K562 (cell line): ENCODE measurements around the gene CFAP58. TPM values are rescaled to one million over a fixed set of nuclear protein-coding genes. Genes with fewer than 3 reads are reported as not detected.

Experiments used
- NR0B1 ChIP-seq: fragments of 450-650 bp; IDR thresholded peaks from one replicate; pipeline ENCODE4 v1.6.1; 2018; ENCODE audit warnings: mild to moderate bottlenecking, moderate library complexity; ENCODE audit not compliant: partially characterized antibody
- PML ChIP-seq: IDR thresholded peaks from 2 replicates; pipeline ENCODE4 v1.6.1; 2012; ENCODE audit warnings: low read length, inconsistent platforms
- SRF ChIP-seq, 2 experiments: fragments of 250-450, 450-650 bp in 1 of 2; sonication (Bioruptor Pico) in 1 of 2; sonication (generic) in 1 of 2; formaldehyde crosslinking; IDR thresholded peaks; 2 replicates each; pipeline versions ENCODE4 v1.5.0 to v1.5.1; 2020 to 2022; ENCODE audit warnings: mild to moderate bottlenecking in 1 of 2, missing genetic modification reagents in 1 of 2
- ZBTB40 ChIP-seq, 2 experiments: fragments of 450-650 bp in 1 of 2; sonication (generic) in 1 of 2; formaldehyde crosslinking in 1 of 2; IDR thresholded peaks; 2 replicates each; pipeline versions ENCODE4 v1.7.1 to v1.9.0; 2016 to 2022; ENCODE audit warnings: inconsistent platforms in 1 of 2, mild to moderate bottlenecking in 1 of 2, missing genetic modification reagents in 1 of 2
- ZBTB7A ChIP-seq: IDR thresholded peaks from 2 replicates; pipeline ENCODE4 v1.6.1; 2011; ENCODE audit warnings: low read depth, mild to moderate bottlenecking, low read length, moderate library complexity, borderline replicate concordance; ENCODE audit not compliant: control insufficient read depth
- polyA plus RNA-seq, 8 experiments: library from polyadenylated mRNA; depleted of rRNA in 4 of 8; stranded (reverse) in 5 of 8; unstranded in 3 of 8; fragments of >200 nt; fragmentation: Nextera tagmentation in 2 of 8; fragmentation: Illumina TruSeq in 1 of 8; extraction: Ambion mirVana in 2 of 8; extraction: Trizol in 1 of 8; gene quantifications; 2 replicates each; pipeline versions ENCODE4 v1.2.1 to v1.2.3, GENCODE V29; 2011 to 2014; ENCODE audit warnings: inconsistent platforms in 1 of 8, missing spikeins in 1 of 8
- total RNA-seq, 7 experiments: library from RNA; depleted of rRNA in 6 of 7; stranded (reverse); fragments of >200 nt in 6 of 7; fragmentation: Illumina TruSeq in 2 of 7; extraction: Trizol in 2 of 7; gene quantifications; 2 replicates each; pipeline versions ENCODE4 v1.2.1 to v1.2.3, GENCODE V29; 2011 to 2021; ENCODE audit warnings: low replicate concordance in 1 of 7
- TF ChIP-seq, protein P1 (sequence below): sonication (generic); formaldehyde crosslinking; IDR thresholded peaks from 2 replicates; pipeline ENCODE4 v1.8.0; 2023; ENCODE audit warnings: missing genetic modification reagents, mild to moderate bottlenecking, borderline replicate concordance
- TF ChIP-seq, protein P2 (sequence below): sonication (generic); formaldehyde crosslinking; IDR thresholded peaks from 2 replicates; pipeline ENCODE4 v1.8.1; 2022; ENCODE audit warnings: missing genetic modification reagents

The CFAP58 gene
- total and polyA plus RNA-seq, 9 of the 15 experiments (the other 6 are each of a cell fraction or from before 2014, with no cell fraction given) = 0.08 to 2.0 (median 0.71) TPM

- TF ChIP-seq ZBTB40 (IDR thresholded peaks at IDR 0.05) (no peak), ZBTB40 (CRISPR knock-in tag; IDR thresholded peaks at IDR 0.05) (no peak), PML (no peak), SRF (CRISPR knock-in tag; IDR thresholded peaks at IDR 0.05) (no peak), ZBTB7A (no peak), NR0B1 (no peak)
- TF ChIP-seq, protein P1, sequence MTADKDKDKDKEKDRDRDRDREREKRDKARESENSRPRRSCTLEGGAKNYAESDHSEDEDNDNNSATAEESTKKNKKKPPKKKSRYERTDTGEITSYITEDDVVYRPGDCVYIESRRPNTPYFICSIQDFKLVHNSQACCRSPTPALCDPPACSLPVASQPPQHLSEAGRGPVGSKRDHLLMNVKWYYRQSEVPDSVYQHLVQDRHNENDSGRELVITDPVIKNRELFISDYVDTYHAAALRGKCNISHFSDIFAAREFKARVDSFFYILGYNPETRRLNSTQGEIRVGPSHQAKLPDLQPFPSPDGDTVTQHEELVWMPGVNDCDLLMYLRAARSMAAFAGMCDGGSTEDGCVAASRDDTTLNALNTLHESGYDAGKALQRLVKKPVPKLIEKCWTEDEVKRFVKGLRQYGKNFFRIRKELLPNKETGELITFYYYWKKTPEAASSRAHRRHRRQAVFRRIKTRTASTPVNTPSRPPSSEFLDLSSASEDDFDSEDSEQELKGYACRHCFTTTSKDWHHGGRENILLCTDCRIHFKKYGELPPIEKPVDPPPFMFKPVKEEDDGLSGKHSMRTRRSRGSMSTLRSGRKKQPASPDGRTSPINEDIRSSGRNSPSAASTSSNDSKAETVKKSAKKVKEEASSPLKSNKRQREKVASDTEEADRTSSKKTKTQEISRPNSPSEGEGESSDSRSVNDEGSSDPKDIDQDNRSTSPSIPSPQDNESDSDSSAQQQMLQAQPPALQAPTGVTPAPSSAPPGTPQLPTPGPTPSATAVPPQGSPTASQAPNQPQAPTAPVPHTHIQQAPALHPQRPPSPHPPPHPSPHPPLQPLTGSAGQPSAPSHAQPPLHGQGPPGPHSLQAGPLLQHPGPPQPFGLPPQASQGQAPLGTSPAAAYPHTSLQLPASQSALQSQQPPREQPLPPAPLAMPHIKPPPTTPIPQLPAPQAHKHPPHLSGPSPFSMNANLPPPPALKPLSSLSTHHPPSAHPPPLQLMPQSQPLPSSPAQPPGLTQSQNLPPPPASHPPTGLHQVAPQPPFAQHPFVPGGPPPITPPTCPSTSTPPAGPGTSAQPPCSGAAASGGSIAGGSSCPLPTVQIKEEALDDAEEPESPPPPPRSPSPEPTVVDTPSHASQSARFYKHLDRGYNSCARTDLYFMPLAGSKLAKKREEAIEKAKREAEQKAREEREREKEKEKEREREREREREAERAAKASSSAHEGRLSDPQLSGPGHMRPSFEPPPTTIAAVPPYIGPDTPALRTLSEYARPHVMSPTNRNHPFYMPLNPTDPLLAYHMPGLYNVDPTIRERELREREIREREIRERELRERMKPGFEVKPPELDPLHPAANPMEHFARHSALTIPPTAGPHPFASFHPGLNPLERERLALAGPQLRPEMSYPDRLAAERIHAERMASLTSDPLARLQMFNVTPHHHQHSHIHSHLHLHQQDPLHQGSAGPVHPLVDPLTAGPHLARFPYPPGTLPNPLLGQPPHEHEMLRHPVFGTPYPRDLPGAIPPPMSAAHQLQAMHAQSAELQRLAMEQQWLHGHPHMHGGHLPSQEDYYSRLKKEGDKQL = no peak
- TF ChIP-seq, protein P2, sequence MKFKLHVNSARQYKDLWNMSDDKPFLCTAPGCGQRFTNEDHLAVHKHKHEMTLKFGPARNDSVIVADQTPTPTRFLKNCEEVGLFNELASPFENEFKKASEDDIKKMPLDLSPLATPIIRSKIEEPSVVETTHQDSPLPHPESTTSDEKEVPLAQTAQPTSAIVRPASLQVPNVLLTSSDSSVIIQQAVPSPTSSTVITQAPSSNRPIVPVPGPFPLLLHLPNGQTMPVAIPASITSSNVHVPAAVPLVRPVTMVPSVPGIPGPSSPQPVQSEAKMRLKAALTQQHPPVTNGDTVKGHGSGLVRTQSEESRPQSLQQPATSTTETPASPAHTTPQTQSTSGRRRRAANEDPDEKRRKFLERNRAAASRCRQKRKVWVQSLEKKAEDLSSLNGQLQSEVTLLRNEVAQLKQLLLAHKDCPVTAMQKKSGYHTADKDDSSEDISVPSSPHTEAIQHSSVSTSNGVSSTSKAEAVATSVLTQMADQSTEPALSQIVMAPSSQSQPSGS = no peak
Measured at GRCh38 chr10:104328896-104329710, 24.5 kb upstream of the CFAP58 start (continued).
